ENCODE results near the gene PARD3.

GRCh38 chr10:34576797-34577196 lies 238.3 kb downstream of the PARD3 start:
- TF ChIP-seq POLR2A (IDR thresholded peaks at IDR 0.05; ENCODE audit: low read depth) = no peak
- TF ChIP-seq EP300 (IDR thresholded peaks at IDR 0.05) = no peak
- no peak for TF ChIP-seq POLR2AphosphoS5 (IDR thresholded peaks at IDR 0.05)
- TF ChIP-seq CTCF (IDR thresholded peaks at IDR 0.05) = no peak
